ENCODE data around the gene HLA-DQB1. TPM values are rescaled to one million over a fixed set of nuclear protein-coding genes. Genes with fewer than 3 reads are reported as not detected.
"Not testable (repeated sequence)": the region's sequence is repeated elsewhere in the genome, so short reads cannot be mapped to it uniquely, and the experiment has no call there.

The HLA-DQB1 gene
- polyA plus RNA-seq, 4 donors: 3.8 to 11.9 (median 7.3) TPM

- DNase-seq (ENCODE audit: low read depth in 4 of 4, low spot score in 2 of 4): no peak
Measured at GRCh38 chr6:32664354-32664753, 2.1 kb downstream of the HLA-DQB1 start.

- DNase-seq (ENCODE audit: low read depth in 4 of 4, low spot score in 2 of 4): no peak
Measured at GRCh38 chr6:32662836-32663235, 3.6 kb downstream of the HLA-DQB1 start.

- DNase-seq (ENCODE audit: low read depth in 4 of 4, low spot score in 2 of 4): no peak
Measured at GRCh38 chr6:32662099-32662498, 4.4 kb downstream of the HLA-DQB1 start.

- no peak for DNase-seq (ENCODE audit: low read depth in 4 of 4, low spot score in 2 of 4)
Measured at GRCh38 chr6:32659856-32660595, 6.4 kb downstream of the HLA-DQB1 start.

GRCh38 chr6:32658268-32658897 is 8.1 kb downstream of the HLA-DQB1 start:
- DNase-seq (ENCODE audit: low read depth in 4 of 4, low spot score in 2 of 4): no peak

GRCh38 chr6:32657819-32658218 is 8.6 kb downstream of the HLA-DQB1 start:
- DNase-seq (ENCODE audit: low read depth in 4 of 4, low spot score in 2 of 4): not testable (repeated sequence)

- not testable (repeated sequence) for DNase-seq (ENCODE audit: low read depth in 4 of 4, low spot score in 2 of 4)
Measured at GRCh38 chr6:32657329-32657728, 9.1 kb downstream of the HLA-DQB1 start.

GRCh38 chr6:32655203-32655710 is 11.2 kb downstream of the HLA-DQB1 start:
- no peak for DNase-seq (ENCODE audit: low read depth in 4 of 4, low spot score in 2 of 4)

- DNase-seq (ENCODE audit: low read depth in 4 of 4, low spot score in 2 of 4): no peak
Measured at GRCh38 chr6:32645047-32645703, 21.3 kb downstream of the HLA-DQB1 start.

GRCh38 chr6:32643904-32644303 is 22.6 kb downstream of the HLA-DQB1 start:
- no peak for DNase-seq (ENCODE audit: low read depth in 4 of 4, low spot score in 2 of 4)

GRCh38 chr6:32642720-32643106 is 23.7 kb downstream of the HLA-DQB1 start:
- no peak for DNase-seq (ENCODE audit: low read depth in 4 of 4, low spot score in 2 of 4)

- DNase-seq (ENCODE audit: low read depth in 4 of 4, low spot score in 2 of 4): not testable (repeated sequence)
Measured at GRCh38 chr6:32641785-32642719, 24.4 kb downstream of the HLA-DQB1 start.

- DNase-seq (ENCODE audit: low read depth in 4 of 4, low spot score in 2 of 4): no peak
Measured at GRCh38 chr6:32641122-32641521, 25.3 kb downstream of the HLA-DQB1 start.

- no peak for DNase-seq (ENCODE audit: low read depth in 4 of 4, low spot score in 2 of 4)
Measured at GRCh38 chr6:32639440-32640394, 26.7 kb downstream of the HLA-DQB1 start.

GRCh38 chr6:32638532-32639219 is 27.8 kb downstream of the HLA-DQB1 start:
- no peak for DNase-seq (ENCODE audit: low read depth in 4 of 4, low spot score in 2 of 4)

GRCh38 chr6:32637883-32638282 is 28.6 kb downstream of the HLA-DQB1 start:
- no peak for DNase-seq (ENCODE audit: low read depth in 4 of 4, low spot score in 2 of 4)

GRCh38 chr6:32637219-32637880 is 29.1 kb downstream of the HLA-DQB1 start, which contains the start of gene HLA-DQA1:
Gene HLA-DQA1, plus strand, starts transcription at chr6:32637406. Its CDS starts 53 bp downstream, at chr6:32637459.
- DNase-seq (ENCODE audit: low read depth in 4 of 4, low spot score in 2 of 4): no peak

- DNase-seq (ENCODE audit: low read depth in 4 of 4, low spot score in 2 of 4): no peak
Measured at GRCh38 chr6:32635526-32636123, 30.8 kb downstream of the HLA-DQB1 start.
